Right cardiac atrium (tissue), 5 donors: ENCODE data around the gene TCTN3. TPM values are rescaled to one million over a fixed set of nuclear protein-coding genes. Genes with fewer than 3 reads are reported as not detected.
"Not testable (repeated sequence)": the region's sequence is repeated elsewhere in the genome, so short reads cannot be mapped to it uniquely, and the experiment has no call there.

Experiments
- ATAC-seq, 2 donors: fragments of 200-7000 bp; cut with Tn5 transposase; one replicate each; pipeline versions ENCODE4 v1.8.0 to v1.9.1; 2020; ENCODE audit warnings: moderate library complexity in 2 of 2, mild to moderate bottlenecking in 1 of 2
- DNase-seq, 3 donors: peaks; one replicate each; pipeline ENCODE4 v3.0.0-alpha.2; 2020
- H3K27ac ChIP-seq: one replicate; pipeline ENCODE4 v1.5.1; 2013; ENCODE audit warnings: mild to moderate bottlenecking, low read length, control low read depth, moderate library complexity
- H3K27me3 ChIP-seq: one replicate; pipeline ENCODE4 v1.6.1; 2013; ENCODE audit not compliant: control insufficient read depth, insufficient read depth
- H3K4me1 ChIP-seq: one replicate; pipeline ENCODE4 v1.6.1; 2013; ENCODE audit warnings: low read length; ENCODE audit not compliant: control insufficient read depth, insufficient read depth
- H3K4me3 ChIP-seq: one replicate; pipeline ENCODE4 v1.5.1; 2013; ENCODE audit warnings: low read length, control low read depth
- H3K9me3 ChIP-seq: one replicate; pipeline ENCODE4 v1.6.1; 2013; ENCODE audit warnings: low read length; ENCODE audit not compliant: control insufficient read depth
- WGBS: extraction: QIAGEN DNeasy Blood & Tissue Kit; methylation state at CpG from one replicate; pipeline ENCODE4 v1.1.7; 2013; 5-methylcytosine and 5-hydroxymethylcytosine counted together
- intact Hi-C, 4 donors: fragments of 100-400 bp; cut with DNase I; formaldehyde crosslinking; loops; one replicate each; pipeline versions ENCODE4 v1.11.0 to v1.14.0; 2022 to 2023
- polyA plus RNA-seq: library from polyadenylated mRNA; stranded (reverse); fragments of 200-250 nt; gene quantifications from one replicate; pipeline ENCODE4 v1.2.3, GENCODE V29; 2013
- total RNA-seq, 4 donors: library from RNA; stranded (reverse); fragmentation: NEBNext Ultra II Directional; extraction: Animal tissue kit (Norgen Biotek cat#: 25700); gene quantifications; one replicate each; pipeline ENCODE4 v1.2.1, GENCODE V29; 2021
- donor health status: healthy with polysubstance abuse.
- donor health status: DM: no; HTN: yes; CAD: no.
- donor health status: DM: no; HTN: no; CAD: no.
- donor health status: DM: no; HTN: yes; CAD: no; lungs with severe emphysema.
- donor health status: DM: yes; HTN: yes; CAD: no.

The TCTN3 gene
- total and polyA plus RNA-seq, 5 donors: 9.1 to 18.5 (median 16.1) TPM

DNA sequence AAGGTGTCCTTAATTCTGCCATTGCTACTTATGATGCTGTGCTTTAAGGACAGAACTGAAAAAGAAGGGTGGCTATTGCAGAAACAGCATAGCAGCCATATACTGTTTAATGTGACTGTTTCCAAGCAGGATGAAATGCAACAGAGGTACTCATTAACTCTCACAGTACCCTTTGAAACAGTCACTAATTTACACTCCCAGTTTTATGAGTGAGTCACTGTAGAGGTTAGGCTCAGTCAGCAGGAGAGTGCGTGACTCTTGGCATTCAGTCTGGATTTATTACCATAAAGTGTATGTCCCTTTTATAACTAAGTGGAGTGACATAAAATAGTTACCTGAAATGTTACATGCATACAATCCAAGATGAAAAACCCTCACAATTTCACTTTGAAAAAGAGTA is 64.9 kb downstream of the TCTN3 start:
- DNase-seq (no peak), ATAC-seq (peak in 1 of 2 donors; percentile 41)
- Histone ChIP-seq H3K4me1 (no peaks in the 10 kb centered on the region), H3K4me3 (no peak overlapping the region), H3K9me3 (no peaks in the 10 kb centered on the region), H3K27ac (no peak overlapping the region), H3K27me3 (no peaks in the 10 kb centered on the region)
- WGBS: 100% methylated on average over 1 of the region's 1 CpG
- intact Hi-C loops: no loop called here

DNA sequence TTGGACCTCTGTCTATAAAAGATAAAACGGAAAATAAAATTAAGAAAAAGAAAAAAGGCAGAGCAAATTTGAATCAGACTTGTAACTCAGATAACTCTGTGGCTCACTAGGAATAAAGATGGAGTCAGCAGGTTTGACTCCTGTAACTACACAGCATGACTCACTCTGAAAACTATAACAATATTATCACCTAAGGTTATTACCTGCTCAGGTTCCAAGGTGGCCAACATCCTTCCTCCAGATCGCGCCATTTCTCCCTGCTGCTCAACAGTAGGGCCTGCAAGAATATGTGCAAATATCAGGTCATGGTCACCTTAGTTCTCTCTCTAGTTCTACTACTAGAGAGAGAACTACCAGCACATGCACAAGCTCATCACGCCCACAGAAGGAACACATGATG is 67.2 kb downstream of the TCTN3 start:
- intact Hi-C loops: no loop called here
- H3K4me3 ChIP-seq: no peak overlapping the region
- DNase-seq (no peak), ATAC-seq (no peak)
- whole genome bisulfite sequencing: 93% methylated on average over 4 of the region's 4 CpGs
- no peaks in the 10 kb centered on the region for H3K27me3 ChIP-seq
- H3K9me3 ChIP-seq: no peaks in the 10 kb centered on the region
- no peak overlapping the region for H3K27ac ChIP-seq
- no peaks in the 10 kb centered on the region for H3K4me1 ChIP-seq

DNA sequence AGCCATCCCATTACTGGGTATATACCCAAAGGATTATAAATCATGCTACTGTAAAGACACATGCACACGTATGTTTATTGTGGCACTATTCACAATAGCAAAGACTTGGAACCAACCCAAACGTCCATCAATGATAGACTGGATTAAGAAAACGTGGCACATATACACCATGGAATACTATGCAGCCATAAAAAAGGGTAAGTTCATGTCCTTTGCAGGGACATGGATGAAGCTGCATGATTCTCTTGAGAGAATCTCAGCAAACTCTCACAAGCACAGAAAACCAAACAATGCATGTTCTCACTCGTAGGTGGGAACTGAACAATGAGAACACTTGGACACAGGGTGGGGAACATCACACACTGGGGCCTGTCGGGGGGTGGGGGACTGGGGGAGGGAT is 73.3 kb downstream of the TCTN3 start:
- H3K4me1 ChIP-seq, H3K4me3 ChIP-seq, ATAC-seq, DNase-seq, intact Hi-C loops, H3K27ac ChIP-seq, H3K9me3 ChIP-seq, H3K27me3 ChIP-seq: not testable (repeated sequence)
- 95% methylated on average over 5 of the region's 5 CpGs for WGBS

DNA sequence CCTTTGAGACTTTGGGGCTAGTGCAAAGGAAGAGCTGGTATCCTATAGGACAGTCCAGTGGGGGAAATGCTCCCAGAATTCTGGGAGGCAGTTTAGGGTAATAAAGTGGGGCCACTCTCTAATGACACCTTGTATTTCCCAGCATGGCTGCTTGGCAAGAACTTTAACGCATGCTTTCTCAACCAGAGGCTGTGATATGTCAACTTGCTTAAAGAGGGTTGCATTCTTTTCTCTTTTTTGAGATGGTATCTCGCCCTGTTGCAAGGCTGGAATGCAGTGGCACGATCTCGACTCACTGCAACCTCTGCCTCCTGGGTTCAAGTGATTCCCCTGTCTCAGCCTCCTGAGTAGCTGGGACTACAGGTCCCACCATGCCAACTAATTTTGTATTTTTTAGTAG is 75.6 kb downstream of the TCTN3 start:
- no peaks in the 10 kb centered on the region for H3K9me3 ChIP-seq
- 64% methylated on average over 4 of the region's 4 CpGs for WGBS
- no peak for DNase-seq
- no peak for ATAC-seq
- intact Hi-C loops: no loop called here
- no peaks in the 10 kb centered on the region for H3K4me1 ChIP-seq
- H3K27me3 ChIP-seq: no peaks in the 10 kb centered on the region
- H3K27ac ChIP-seq: no peak overlapping the region
- H3K4me3 ChIP-seq: no peak overlapping the region

DNA sequence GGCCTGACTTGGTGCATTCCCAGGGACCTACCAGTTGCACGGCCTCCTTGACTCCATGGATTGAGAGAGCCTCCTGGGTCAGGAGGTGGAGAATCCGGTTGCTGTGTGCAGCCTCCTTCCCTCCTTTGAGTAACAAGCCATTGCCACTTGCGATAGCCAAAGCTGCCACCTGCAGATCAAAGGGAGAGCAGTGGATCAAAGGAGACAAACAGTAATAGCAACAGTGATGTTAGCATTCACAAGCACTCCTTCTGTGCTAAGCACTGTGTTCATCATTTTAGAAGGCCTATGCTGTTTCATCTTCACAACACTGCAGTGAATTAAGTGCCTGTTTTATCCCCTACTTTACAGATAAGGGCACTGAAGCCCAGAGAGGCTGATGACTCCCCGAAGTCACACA is 77.3 kb downstream of the TCTN3 start:
- no peaks in the 10 kb centered on the region for H3K9me3 ChIP-seq
- no peak for ATAC-seq
- WGBS: 83% methylated on average over 4 of the region's 4 CpGs
- no peak overlapping the region for H3K27ac ChIP-seq
- intact Hi-C loops: no loop called here
- no peak for DNase-seq
- no peaks in the 10 kb centered on the region for H3K4me1 ChIP-seq
- no peaks in the 10 kb centered on the region for H3K27me3 ChIP-seq
- H3K4me3 ChIP-seq: no peak overlapping the region

Other genes with a start within 250 kb of the TCTN3 start
- gene SORBS1, start 132.6 kb downstream of the TCTN3 start, total RNA-seq: 100 to 1,000 TPM; 347 to 511 (median 454) TPM
- gene SORBS1, start 132.6 kb downstream of the TCTN3 start, polyA plus RNA-seq: 225 TPM
- 10 to 100 TPM; 16.3 to 29.8 (median 19.9) TPM for gene ALDH18A1, start 37.2 kb downstream of the TCTN3 start, total RNA-seq
- gene ALDH18A1, start 37.2 kb downstream of the TCTN3 start, polyA plus RNA-seq: 6.9 TPM
- 10 to 100 TPM; 14.8 to 30.4 (median 19.1) TPM for gene ENTPD1, start 62.2 kb upstream of the TCTN3 start, total RNA-seq
- gene ENTPD1, start 62.2 kb upstream of the TCTN3 start, polyA plus RNA-seq: 5.3 TPM
- 1 to 10 TPM; 1.0 to 3.0 (median 1.8) TPM for gene CC2D2B, start 214.0 kb upstream of the TCTN3 start, total RNA-seq
- 0.77 TPM for gene CC2D2B, start 214.0 kb upstream of the TCTN3 start, polyA plus RNA-seq